WTC11 (cell line): ENCODE measurements around the gene ERMP1.

Experiments used
- ATF1 ChIP-seq: sonication (generic); formaldehyde crosslinking; IDR thresholded peaks from 2 replicates; pipeline ENCODE4 v1.8.1; 2023; ENCODE audit warnings: mild to moderate bottlenecking, moderate library complexity, missing genetic modification reagents
- CTCF ChIP-seq: fragments of 200-600 bp; IDR thresholded peaks from 2 replicates; pipeline ENCODE4 v1.8.0; 2022; ENCODE audit warnings: antibody characterized with exemption
- FOXP4 ChIP-seq: sonication (generic); formaldehyde crosslinking; IDR thresholded peaks from 2 replicates; pipeline ENCODE4 v1.8.0; 2022; ENCODE audit warnings: mild to moderate bottlenecking, missing genetic modification reagents
- SP1 ChIP-seq: sonication (generic); formaldehyde crosslinking; conservative IDR thresholded peaks from 2 replicates; pipeline ENCODE4 v1.8.1; 2022; ENCODE audit warnings: missing genetic modification reagents
- ZBTB21 ChIP-seq: sonication (generic); formaldehyde crosslinking; IDR thresholded peaks from 2 replicates; pipeline ENCODE4 v1.8.1; 2023; ENCODE audit warnings: mild to moderate bottlenecking, missing genetic modification reagents, borderline replicate concordance
- TF ChIP-seq, protein P1 (sequence below): sonication (generic); formaldehyde crosslinking; IDR thresholded peaks from 2 replicates; pipeline ENCODE4 v1.8.0; 2022; ENCODE audit warnings: mild to moderate bottlenecking, missing genetic modification reagents

DNA sequence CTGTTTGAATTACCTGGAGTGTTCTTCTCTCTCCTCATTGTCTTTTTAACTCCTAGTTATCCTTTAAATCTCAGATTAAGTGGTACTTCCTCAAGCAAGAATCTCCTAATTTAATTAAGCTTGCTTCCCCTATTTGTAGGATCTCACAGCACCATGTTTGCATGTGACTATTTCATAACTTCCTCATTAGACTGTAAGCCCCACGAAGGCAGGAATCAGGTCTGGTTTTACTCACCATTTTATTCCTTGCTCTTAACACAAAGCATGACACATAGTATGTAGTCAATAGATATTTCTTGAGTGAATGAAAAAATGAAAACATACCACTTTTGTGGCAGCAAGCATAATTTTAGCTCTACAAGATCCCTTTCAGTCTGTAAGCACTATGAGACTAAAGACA is 1.3 kb upstream of the ERMP1 start:
- no peak for TF ChIP-seq CTCF
- no peak for TF ChIP-seq SP1
- TF ChIP-seq FOXP4 (CRISPR knock-in tag): no peak
- no peak for TF ChIP-seq ATF1 (CRISPR knock-in tag)
- TF ChIP-seq ZBTB21 (CRISPR knock-in tag): no peak
- TF ChIP-seq, protein P1, sequence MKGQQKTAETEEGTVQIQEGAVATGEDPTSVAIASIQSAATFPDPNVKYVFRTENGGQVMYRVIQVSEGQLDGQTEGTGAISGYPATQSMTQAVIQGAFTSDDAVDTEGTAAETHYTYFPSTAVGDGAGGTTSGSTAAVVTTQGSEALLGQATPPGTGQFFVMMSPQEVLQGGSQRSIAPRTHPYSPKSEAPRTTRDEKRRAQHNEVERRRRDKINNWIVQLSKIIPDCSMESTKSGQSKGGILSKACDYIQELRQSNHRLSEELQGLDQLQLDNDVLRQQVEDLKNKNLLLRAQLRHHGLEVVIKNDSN (CRISPR knock-in tag): no peak
